Limb (tissue), 2 donors: ENCODE data around the gene LEMD2.

ENCODE experiments used
- DNase-seq, 2 donors: peaks; one replicate each; pipeline ENCODE4 v3.0.0-alpha.2; 2016; ENCODE audit errors: extremely low spot score in 2 of 2

LEMD2 gene

GRCh38 chr6:33740204-33740608 lies 48.7 kb downstream of the LEMD2 start:
- DNase-seq: no peak

DNA sequence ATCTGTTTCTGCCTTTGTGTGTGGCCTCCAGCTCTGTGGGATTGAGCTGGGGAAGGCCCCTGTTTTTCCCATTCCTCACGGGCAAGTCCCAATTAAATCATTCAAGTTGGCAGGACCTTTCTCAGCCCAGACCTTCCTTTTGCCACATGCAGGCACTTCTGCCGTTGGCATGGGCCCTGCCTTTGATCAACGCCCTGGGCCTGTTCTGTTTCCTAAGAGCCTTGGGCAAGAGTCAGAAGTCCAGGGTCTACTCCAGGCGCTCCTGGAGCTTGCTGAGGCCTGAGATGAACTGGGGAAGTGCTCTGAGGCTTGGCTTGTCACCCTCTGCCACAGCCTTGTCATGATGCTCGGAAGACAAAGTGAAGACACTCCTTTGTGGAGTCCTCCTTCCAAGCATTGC lies 49.4 kb downstream of the LEMD2 start:
- no peak for DNase-seq

- DNase-seq: no peak
Observed at GRCh38 chr6:33738879-33739278, 50.1 kb downstream of the LEMD2 start.

- DNase-seq: no peak
Observed at GRCh38 chr6:33738153-33738552, 50.8 kb downstream of the LEMD2 start.

- no peak for DNase-seq
Observed at GRCh38 chr6:33737267-33738026, 51.5 kb downstream of the LEMD2 start.

DNA sequence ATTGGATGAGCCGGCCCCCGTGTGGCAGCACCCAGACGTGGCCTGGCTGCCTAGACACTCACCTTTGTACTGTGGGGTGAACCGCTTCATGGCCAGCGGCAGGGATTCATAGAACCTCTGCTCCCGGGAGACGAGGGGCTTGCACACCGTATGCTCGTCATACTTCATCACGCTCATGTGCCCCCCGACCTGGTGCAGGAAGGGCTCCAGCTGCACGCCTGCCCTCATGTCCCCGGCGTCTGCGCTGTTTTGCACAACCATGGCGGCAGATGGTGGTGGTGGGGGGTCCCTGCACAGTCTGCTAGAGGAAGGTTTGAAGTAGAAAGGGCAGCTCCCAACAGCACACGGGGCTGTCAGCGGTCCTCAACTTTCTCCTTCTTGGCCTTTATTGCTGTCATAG lies 53.7 kb downstream of the LEMD2 start:
- no peak for DNase-seq

- no peak for DNase-seq
Observed at GRCh38 chr6:33733709-33734007, 55.3 kb downstream of the LEMD2 start.

DNA sequence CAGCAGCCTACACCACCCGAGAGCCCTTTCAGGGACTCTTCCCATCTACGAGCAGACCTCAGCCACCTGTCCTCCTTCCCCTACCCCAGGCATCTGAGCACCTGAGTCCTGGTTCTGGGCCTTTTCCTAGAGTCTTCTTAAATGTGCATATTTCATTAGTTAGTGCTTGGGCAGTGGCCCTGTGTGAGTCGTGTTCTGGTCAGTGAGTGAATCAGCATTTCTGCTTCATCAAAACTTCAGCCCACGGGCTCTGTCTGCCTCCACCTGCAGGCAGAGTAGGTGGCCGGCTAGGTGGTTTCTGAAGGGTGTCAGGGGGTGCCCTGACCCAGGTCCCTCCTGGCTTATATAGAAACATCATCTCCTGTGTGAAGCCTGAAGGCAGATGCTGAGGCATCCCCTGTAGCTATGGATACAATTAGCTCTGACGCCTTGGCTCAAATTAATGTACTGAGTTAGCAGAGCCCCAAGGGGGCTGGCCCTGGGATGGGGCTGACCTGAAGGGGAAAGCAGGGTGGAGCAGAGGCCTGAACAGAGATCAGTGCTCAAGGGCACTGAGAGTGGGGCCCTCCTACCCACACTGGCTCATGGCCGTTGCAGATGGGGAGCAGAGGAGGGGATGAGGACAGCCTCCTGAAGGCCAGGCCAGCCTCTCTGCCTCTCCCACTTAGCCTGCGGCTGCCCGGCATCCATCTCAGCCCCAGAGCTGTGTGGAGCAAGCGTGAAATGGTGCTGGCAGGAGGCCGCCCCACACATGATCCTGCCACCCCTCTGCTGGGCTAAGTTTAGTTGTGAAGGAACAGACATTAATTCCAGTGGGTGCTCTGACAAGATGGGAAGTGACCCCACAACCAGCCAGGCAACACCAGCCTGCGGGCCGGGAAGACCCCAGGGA lies 55.9 kb downstream of the LEMD2 start:
- no peak for DNase-seq

- no peak for DNase-seq
Observed at GRCh38 chr6:33732385-33732784, 56.5 kb downstream of the LEMD2 start.

GRCh38 chr6:33731751-33732282 lies 57.1 kb downstream of the LEMD2 start:
- no peak for DNase-seq

GRCh38 chr6:33731035-33731434 lies 57.9 kb downstream of the LEMD2 start:
- DNase-seq: no peak

- DNase-seq: no peak
Observed at GRCh38 chr6:33730611-33731010, 58.3 kb downstream of the LEMD2 start.

- no peak for DNase-seq
Observed at GRCh38 chr6:33729059-33729458, 59.9 kb downstream of the LEMD2 start.

DNA sequence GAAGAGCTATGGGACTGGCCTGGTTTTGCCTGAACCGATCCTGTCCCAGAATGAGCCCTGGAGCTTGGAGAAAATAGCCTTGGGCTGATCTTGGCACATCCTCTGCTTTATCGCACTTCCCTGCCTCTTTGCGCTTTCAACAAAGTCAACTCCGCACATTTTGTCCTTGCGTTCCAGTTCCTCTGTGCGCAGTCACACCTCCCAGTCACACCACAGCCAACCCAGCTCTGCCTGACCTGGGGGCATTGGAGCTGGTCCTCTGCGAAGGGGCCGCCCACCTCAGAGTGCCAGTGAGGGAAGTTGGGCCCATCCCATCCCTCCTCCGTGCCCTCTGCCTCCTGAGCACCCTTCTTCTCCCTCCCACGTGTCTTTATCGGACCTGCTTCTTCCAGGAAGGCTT lies 60.5 kb downstream of the LEMD2 start:
- DNase-seq: no peak

DNA sequence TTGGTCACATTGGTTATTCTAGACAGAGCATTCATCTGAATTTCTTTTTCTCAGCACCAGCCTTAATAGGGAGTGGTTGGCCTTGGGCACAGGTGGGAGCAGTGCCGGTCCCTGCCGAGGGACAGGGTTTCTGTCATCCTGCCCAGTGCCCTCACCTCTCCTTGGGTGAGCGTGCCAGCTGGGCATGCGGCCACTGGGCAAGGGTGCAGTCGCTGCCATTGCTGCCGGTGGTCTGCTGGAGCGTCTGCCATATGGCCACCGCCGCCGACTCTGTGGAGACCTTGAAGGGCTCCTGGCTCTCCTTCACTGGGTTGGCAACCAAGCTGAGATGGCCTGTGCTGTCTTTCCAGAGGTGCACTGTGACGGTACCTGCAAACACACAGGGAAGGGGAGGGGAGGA lies 61.0 kb downstream of the LEMD2 start:
- DNase-seq: no peak

DNA sequence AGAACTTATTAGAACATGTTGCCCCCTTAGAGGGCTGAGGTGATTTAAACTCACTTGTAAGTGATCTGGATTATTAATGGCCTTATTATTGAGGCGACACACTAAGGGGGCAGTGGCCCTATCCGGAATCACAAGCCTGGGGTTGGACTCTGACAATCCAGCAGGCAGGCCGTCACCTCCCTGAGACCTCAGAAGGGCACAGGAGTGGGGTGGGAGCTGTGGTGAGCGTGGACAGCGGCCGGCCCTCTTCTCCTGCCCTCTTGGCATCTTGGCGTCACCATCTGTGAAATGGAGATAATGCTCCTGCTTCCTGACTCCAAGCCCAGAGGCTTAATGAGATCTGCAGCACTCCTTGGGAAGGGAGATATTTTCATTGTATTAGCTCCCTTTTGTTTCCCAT lies 61.8 kb downstream of the LEMD2 start:
- no peak for DNase-seq

GRCh38 chr6:33726696-33727095 lies 62.2 kb downstream of the LEMD2 start:
- no peak for DNase-seq

- no peak for DNase-seq
Observed at GRCh38 chr6:33725891-33726673, 62.8 kb downstream of the LEMD2 start.

DNA sequence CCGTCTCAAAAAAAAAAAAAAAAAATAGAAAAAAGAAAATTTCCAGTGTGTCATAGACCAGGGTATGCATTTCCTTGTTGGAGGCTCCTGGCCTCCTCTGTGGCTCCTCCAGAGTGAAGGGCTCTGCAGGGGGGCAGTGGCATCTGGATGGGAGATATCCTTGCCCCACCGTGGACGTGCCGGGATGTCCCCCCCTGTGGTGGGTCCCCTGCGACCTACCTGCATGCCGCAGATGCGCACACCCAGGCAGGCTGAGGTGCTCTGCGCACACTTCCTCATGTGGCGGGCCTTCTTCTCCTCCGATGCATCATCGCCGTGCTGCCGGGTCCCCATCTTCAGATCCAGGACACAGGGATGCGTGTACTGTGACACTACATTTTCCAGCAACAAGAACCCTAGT lies 63.7 kb downstream of the LEMD2 start:
- no peak for DNase-seq

GRCh38 chr6:33724102-33725023 lies 64.6 kb downstream of the LEMD2 start:
- DNase-seq: no peak
